GM21619 (cell line): Measurements from ENCODE around the gene TMX2.
A peak's percentile ranks its signal among the peaks of the same experiment; 100 is the strongest.
"Not testable (repeated sequence)": the region's sequence is repeated elsewhere in the genome, so short reads cannot be mapped to it uniquely, and the experiment has no call there.

Experiments used
- ATAC-seq: cut with Tn5 transposase; IDR thresholded peaks from one replicate; pipeline ENCODE4 v1.9.1; 2021; ENCODE audit not compliant: unreplicated experiment

Gene TMX2

GRCh38 chr11:57711414-57712255 is 758 bp upstream of the TMX2 start, which contains the start of gene MED19:
TSS of gene MED19 (minus strand) at chr11:57712215. CDS start at chr11:57712179, 36 bp downstream.
- ATAC-seq: peak; percentile 38

- no peak for ATAC-seq
Measured at GRCh38 chr11:57713835-57714234, 1.4 kb downstream of the TMX2 start.

- not testable (repeated sequence) for ATAC-seq
Measured at GRCh38 chr11:57716726-57717125, 4.3 kb downstream of the TMX2 start.

- ATAC-seq: no peak
Measured at GRCh38 chr11:57727185-57727584, 14.8 kb downstream of the TMX2 start.

- ATAC-seq: no peak
Measured at GRCh38 chr11:57728829-57729228, 16.4 kb downstream of the TMX2 start.

- ATAC-seq: no peak
Measured at GRCh38 chr11:57729479-57729878, 17.1 kb downstream of the TMX2 start.

- no peak for ATAC-seq
Measured at GRCh38 chr11:57732661-57733060, 20.3 kb downstream of the TMX2 start.

GRCh38 chr11:57735619-57736298 is 23.4 kb downstream of the TMX2 start:
- no peak for ATAC-seq

GRCh38 chr11:57741132-57742086 is 29.0 kb downstream of the TMX2 start, which contains the start of gene SELENOH:
TSS of gene SELENOH (plus strand) at chr11:57741491. CDS start at chr11:57741596, 105 bp downstream.
- peak; percentile 91 for ATAC-seq

- no peak for ATAC-seq
Measured at GRCh38 chr11:57742087-57742452, 29.7 kb downstream of the TMX2 start.

- no peak for ATAC-seq
Measured at GRCh38 chr11:57744357-57744756, 32.0 kb downstream of the TMX2 start.

GRCh38 chr11:57745206-57745605 is 32.8 kb downstream of the TMX2 start:
- ATAC-seq: no peak

- no peak for ATAC-seq
Measured at GRCh38 chr11:57746920-57747319, 34.5 kb downstream of the TMX2 start.

- ATAC-seq: no peak
Measured at GRCh38 chr11:57751176-57751575, 38.8 kb downstream of the TMX2 start.

- ATAC-seq: no peak
Measured at GRCh38 chr11:57751676-57752253, 39.4 kb downstream of the TMX2 start, which contains the start of gene BTBD18. TSS of gene BTBD18 (minus strand) at chr11:57751819. CDS start at chr11:57751188, 631 bp downstream.

GRCh38 chr11:57752954-57753353 is 40.6 kb downstream of the TMX2 start:
- ATAC-seq: no peak

GRCh38 chr11:57758174-57758573 is 45.8 kb downstream of the TMX2 start:
- ATAC-seq: no peak

GRCh38 chr11:57761301-57762234 is 49.2 kb downstream of the TMX2 start, which contains the start of gene CTNND1:
TSS of gene CTNND1 (plus strand) at chr11:57761802. CDS start at chr11:57791479, 29,677 bp downstream.
- ATAC-seq: peak; percentile 82

- ATAC-seq: no peak
Measured at GRCh38 chr11:57762235-57762861, 50.0 kb downstream of the TMX2 start.
